C4-2B (cell line): ENCODE results near the gene KIF1B.

Experiments
- CTCF ChIP-seq: fragments of 450-650 bp; conservative IDR thresholded peaks from 2 replicates; pipeline ENCODE4 v1.5.1; 2017; ENCODE audit warnings: mild to moderate bottlenecking
- ZFX ChIP-seq: fragments of 450-650 bp; IDR thresholded peaks from 2 replicates; pipeline ENCODE4 v1.6.1; 2017

- TF ChIP-seq CTCF = no peak
- TF ChIP-seq ZFX = no peak
Measured at GRCh38 chr1:10186331-10187025, 23.9 kb upstream of the KIF1B start.
